ENCODE measurements around the gene TMIGD1.

Gene TMIGD1

GRCh38 chr17:30361766-30362279 is 28.0 kb upstream of the TMIGD1 start:
- Histone ChIP-seq H3K9ac (no peak overlapping the region), H3K27ac (no peak overlapping the region), H3K79me2 (ENCODE audit: insufficient read depth, low read depth) (no peaks in the 10 kb centered on the region), H3K4me2 (no peak overlapping the region), H3K36me3 (ENCODE audit: insufficient read depth) (no peaks in the 10 kb centered on the region), H3K27me3 (ENCODE audit: insufficient read depth, low read depth) (no peaks in the 10 kb centered on the region), H3K4me3 (IDR thresholded peaks at IDR 0.05; ENCODE audit: insufficient read depth, low read depth, low read length) (no peak overlapping the region), H2AFZ (ENCODE audit: low read depth) (no peak overlapping the region), H3K4me1 (ENCODE audit: low read depth, poor library complexity, severe bottlenecking) (peaks cover 10% of the 10 kb centered on the region), H4K20me1 (ENCODE audit: insufficient read depth) (no peaks in the 10 kb centered on the region)
- TF ChIP-seq CTCF (conservative IDR thresholded peaks at IDR 0.05; ENCODE audit: low read depth, low read length): no peak

GRCh38 chr17:30360086-30360808 is 26.4 kb upstream of the TMIGD1 start:
- Histone ChIP-seq H3K9ac (no peak overlapping the region), H3K4me1 (ENCODE audit: low read depth, poor library complexity, severe bottlenecking) (peaks cover 10% of the 10 kb centered on the region), H2AFZ (ENCODE audit: low read depth) (no peak overlapping the region), H3K4me3 (IDR thresholded peaks at IDR 0.05; ENCODE audit: insufficient read depth, low read depth, low read length) (no peak overlapping the region), H3K79me2 (ENCODE audit: insufficient read depth, low read depth) (no peaks in the 10 kb centered on the region), H3K36me3 (ENCODE audit: insufficient read depth) (no peaks in the 10 kb centered on the region), H4K20me1 (ENCODE audit: insufficient read depth) (no peaks in the 10 kb centered on the region), H3K27me3 (ENCODE audit: insufficient read depth, low read depth) (no peaks in the 10 kb centered on the region), H3K4me2 (no peak overlapping the region), H3K27ac (no peak overlapping the region)
- no peak for TF ChIP-seq CTCF (conservative IDR thresholded peaks at IDR 0.05; ENCODE audit: low read depth, low read length)

GRCh38 chr17:30358055-30358760 is 24.4 kb upstream of the TMIGD1 start:
- Histone ChIP-seq H4K20me1 (ENCODE audit: insufficient read depth) (no peaks in the 10 kb centered on the region), H3K27me3 (ENCODE audit: insufficient read depth, low read depth) (no peaks in the 10 kb centered on the region), H3K27ac (no peak overlapping the region), H3K9ac (no peak overlapping the region), H3K4me2 (no peak overlapping the region), H3K4me3 (IDR thresholded peaks at IDR 0.05; ENCODE audit: insufficient read depth, low read depth, low read length) (no peak overlapping the region), H2AFZ (ENCODE audit: low read depth) (no peak overlapping the region), H3K79me2 (ENCODE audit: insufficient read depth, low read depth) (no peaks in the 10 kb centered on the region), H3K36me3 (ENCODE audit: insufficient read depth) (no peaks in the 10 kb centered on the region), H3K4me1 (ENCODE audit: low read depth, poor library complexity, severe bottlenecking) (no peaks in the 10 kb centered on the region)
- no peak for TF ChIP-seq CTCF (conservative IDR thresholded peaks at IDR 0.05; ENCODE audit: low read depth, low read length)

- no peak overlapping the region for H3K4me3 ChIP-seq (IDR thresholded peaks at IDR 0.05; ENCODE audit: insufficient read depth, low read depth, low read length)
- H3K27ac ChIP-seq: no peak overlapping the region
- no peak for TF ChIP-seq CTCF (conservative IDR thresholded peaks at IDR 0.05; ENCODE audit: low read depth, low read length)
- no peaks in the 10 kb centered on the region for H3K4me1 ChIP-seq (ENCODE audit: low read depth, poor library complexity, severe bottlenecking)
- no peaks in the 10 kb centered on the region for H3K79me2 ChIP-seq (ENCODE audit: insufficient read depth, low read depth)
- no peak overlapping the region for H3K9ac ChIP-seq
- no peaks in the 10 kb centered on the region for H3K36me3 ChIP-seq (ENCODE audit: insufficient read depth)
- no peak overlapping the region for H3K4me2 ChIP-seq
- H4K20me1 ChIP-seq (ENCODE audit: insufficient read depth): no peaks in the 10 kb centered on the region
- H3K27me3 ChIP-seq (ENCODE audit: insufficient read depth, low read depth): no peaks in the 10 kb centered on the region
- no peak overlapping the region for H2AFZ ChIP-seq (ENCODE audit: low read depth)
Observed at GRCh38 chr17:30357476-30357875, 23.6 kb upstream of the TMIGD1 start.

Measured in KMS-11 (cell line).